Stimulated activated CD4-positive, alpha-beta T cell treated with anti-CD3 and anti-CD28 coated beads, Interleukin-4, amount 100 ng/mL, for 4 hours (primary cell): ENCODE measurements around the gene KIF26B.
"Not testable (repeated sequence)": the region's sequence is repeated elsewhere in the genome, so short reads cannot be mapped to it uniquely, and the experiment has no call there.

Source experiments
- DNase-seq, 2 experiments: peaks; one replicate each; pipeline ENCODE4 v3.0.0-alpha.2; 2020

The KIF26B gene

DNA sequence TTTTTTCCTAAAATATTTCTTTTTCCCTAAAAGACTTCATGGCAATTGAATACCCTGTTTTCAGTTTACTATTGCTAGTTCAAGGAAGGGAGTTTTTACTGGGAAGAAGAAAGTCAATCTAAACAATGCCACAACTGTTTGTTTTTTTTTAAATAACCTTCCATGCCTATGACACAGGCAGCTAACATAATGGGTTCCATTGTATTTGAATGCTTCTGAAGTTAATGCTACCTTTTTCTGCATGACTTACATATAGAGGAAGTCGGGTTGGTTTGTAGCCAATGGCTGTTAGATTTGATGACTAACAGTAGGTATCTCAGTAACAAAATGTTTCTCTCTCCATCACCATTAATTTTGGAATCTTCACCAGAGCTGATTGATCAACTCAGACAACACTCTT lies 134.0 kb downstream of the KIF26B start:
- DNase-seq, result no peak

DNA sequence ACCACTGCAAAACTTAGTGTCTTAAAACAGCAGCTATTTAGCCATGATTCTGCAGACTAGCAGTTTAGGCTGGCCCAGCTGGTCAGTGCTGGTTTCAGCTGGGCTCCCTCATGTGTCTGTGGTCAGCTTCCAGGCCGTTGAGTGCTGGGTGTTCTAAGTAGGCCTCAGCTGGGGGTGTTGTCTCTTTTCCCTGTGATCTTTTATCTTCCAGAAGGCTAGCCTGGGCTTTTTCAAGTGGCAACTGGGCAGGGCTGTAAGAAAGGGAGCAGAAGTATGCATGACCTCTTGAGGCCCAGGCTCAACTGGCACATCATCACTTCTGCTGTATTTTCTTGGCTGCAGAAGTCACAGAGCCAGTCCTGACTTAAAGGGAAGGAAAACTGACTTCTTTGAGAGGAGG lies 136.1 kb downstream of the KIF26B start:
- no peak for DNase-seq

DNA sequence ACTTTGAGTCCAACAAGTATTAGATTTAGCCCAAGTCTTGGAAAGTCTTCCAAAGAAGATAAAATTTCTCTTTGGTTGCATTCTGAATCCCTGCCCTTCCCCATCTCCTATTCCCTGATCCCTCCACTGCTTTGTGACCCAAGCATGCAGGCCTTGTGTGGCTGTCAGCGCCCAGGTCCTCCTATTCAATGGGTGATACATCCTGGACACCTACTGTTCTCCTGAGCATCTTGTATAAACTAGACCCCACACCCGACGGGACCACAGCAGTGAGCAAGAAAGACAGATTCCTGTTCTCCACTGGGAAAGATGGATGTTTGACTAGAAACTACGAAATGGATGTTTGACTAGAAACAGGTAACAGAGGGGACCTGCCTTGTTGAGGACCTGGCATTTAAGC lies 136.6 kb downstream of the KIF26B start:
- no peak for DNase-seq

DNA sequence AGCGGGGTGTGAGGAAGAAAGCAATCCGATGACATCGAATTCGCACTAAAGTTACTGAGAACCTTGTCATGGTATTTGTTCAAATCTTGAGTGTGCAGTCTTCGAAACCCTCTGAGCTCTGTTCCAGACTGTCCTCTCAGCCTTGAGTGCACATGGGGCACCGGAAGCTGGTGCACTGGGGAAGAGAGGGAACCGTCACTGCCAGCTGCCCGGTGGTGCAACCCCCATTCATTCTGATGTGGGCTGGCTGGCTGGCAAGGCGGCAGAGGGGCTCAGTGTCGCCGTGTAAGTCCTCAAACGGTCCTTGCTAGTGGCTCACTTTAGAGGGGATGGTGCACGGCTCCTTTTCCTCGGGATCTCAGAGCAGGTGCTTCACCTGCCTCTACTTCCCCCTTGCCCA lies 137.4 kb downstream of the KIF26B start:
- no peak for DNase-seq

DNA sequence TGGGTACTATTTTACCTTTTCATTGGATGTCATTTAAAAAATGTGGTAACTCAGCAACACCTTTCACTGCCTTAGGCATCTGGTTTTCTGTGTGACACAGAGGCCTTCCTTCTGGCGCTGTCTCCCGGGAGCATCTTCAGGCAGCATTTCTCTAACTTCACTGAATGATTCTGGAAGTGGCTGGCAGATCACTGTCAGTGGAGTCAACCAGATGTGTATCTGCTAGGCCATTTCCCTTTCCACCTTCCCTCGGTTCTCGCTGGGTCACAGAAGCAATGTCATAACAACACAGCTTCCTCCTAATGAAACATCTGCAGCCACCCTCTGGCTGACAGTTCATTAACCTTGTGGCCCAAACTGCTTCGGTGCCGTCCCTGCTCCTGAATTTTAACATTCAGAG lies 137.8 kb downstream of the KIF26B start:
- no peak for DNase-seq

DNA sequence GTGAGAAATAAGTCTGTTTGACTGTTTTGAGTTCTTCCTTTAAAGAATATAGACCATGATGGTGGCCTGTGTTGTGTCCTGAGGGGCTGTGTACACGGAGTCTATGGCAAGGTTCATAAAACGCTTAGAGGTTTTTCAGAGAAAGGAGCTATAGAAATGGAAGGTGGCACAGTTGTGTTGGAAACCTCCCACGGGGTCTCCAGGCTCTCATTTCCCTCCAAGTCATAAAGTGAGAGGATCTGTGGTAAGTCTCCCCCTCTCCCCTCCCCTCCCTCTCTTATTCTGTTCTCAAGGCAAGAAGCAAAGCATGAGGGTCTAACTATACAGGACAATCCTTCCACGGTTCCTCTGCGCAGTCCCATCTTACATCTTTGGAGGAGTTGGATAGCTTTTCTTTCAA lies 139.2 kb downstream of the KIF26B start:
- DNase-seq, result no peak

DNA sequence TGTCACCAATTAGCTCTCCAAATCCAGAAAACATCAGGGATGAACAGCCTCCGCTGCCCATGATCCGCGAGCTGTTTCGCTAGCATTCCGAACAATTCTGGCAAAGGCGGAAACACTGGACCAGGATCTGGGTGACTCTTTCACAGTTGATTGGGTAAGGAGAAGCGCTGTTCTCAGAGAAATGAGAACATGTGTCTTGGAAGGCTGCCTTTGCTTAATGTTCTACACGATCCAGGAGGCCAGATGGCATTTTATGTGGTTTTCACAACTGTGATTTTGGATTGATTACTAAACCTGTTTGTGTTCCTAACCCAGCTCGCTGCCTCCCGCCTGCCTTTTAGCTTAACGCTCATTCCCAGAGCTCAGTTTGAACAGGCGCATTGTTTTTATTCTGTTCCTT lies 144.0 kb downstream of the KIF26B start:
- DNase-seq, result no peak

DNA sequence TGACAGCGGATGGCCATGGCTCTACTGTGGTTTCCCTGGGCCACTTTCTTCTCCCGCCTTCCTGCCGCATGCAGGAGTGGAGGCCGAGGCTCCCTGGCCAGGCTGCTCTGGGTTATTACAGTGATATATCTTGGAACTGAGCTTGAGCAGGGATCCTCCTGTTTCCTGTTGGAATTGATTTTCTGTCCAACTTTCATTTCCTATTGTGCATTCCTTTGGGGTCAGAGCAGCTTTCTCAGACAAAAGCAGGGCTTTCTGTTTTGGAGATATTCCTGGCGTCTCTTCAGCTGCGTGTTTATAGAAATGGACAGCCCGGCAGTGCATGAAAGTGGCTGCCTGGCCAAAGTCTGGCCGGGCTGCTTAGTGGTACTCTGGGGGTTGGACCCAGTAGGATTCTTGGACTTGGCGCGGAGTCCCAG lies 146.4 kb downstream of the KIF26B start:
- no peak for DNase-seq

DNA sequence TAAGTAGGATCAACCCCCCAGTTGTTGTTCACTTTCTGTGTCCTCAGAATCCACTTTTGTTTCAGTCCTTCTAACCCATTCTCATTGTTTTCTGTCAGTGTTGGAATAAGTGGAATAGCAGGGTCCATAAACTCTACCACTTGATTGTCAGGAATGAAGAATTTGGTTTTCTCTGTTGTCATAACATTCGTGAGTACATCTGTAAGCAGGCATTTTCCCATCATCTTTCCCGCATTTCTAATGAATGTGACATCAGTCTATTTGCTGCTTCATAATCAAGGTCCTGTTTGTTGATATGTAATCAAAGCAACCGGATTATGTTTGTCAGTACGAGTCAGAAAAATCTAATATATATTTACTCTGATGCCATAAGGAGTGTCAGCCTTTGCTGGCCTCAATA lies 147.1 kb downstream of the KIF26B start:
- no peak for DNase-seq

DNA sequence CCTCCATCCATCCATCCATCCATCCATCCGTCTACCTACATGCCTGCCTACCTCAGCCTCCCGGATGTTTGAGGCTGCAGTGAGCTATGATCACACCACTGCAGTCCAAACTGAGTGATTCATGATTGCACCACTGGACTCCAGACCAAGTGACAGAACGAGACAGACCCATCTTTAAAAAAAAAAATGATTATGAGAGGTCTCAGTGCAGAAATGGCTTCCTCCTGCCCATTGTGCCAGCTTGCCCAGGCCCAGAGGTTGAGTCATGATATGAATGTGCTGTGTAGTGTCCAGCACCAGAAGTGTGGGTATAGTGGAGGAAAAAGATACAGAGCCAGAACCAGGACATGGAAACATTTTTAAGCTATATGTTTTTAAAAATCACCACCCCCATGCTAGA lies 149.9 kb downstream of the KIF26B start:
- DNase-seq, result no peak

DNA sequence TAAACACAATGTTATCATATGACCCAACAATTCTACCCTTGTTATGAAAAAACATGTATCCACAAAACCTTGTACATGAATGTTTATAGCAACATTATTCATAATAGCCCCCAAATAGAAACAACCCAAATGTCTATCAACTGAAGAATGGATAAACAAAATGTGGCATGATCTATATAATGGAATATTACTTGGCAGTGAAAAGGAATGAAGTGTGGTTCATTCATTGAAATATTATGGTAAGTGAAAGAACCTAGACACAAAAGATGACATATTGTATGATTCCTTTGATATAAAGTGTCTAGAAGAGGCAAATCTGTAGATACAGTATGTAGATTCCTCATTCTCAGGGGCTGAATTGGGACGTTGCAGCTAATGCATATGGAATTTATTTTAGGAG lies 151.2 kb downstream of the KIF26B start:
- no peak for DNase-seq

DNA sequence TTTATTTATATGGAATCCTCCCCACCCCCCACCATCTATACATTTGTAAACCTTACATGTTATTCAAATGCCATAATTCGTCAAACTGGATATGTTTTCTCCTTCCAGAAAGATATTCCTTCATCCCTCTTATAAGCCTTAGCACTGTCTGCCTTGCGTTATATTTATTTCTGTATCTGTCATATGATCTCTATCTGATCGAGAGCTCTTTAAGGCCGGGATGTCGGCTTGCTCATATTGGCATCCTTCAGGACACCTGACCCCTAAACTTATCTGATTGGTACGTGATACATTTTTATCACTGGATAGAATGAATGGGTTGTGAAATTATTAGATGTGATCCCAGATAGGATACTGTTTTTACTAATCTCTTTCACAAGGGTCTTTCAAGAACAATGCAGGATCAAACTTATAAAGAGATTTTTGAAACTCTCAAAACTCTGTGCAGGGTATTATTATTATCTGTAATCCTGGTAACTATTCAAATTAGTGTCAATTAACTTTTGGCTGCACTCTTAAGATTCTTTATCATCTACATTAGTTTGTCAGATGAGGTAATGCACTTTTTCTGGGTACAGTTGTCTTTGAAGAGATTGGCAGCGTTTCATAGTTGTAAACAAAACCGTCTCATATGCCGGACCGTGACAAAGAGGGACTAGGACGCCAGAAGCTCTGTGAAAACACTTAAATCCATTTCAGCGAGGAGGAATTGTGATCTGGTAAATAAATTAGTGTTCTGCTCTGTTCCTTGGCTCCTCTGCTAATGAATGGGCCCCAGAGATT lies 152.0 kb downstream of the KIF26B start:
- DNase-seq, result no peak

DNA sequence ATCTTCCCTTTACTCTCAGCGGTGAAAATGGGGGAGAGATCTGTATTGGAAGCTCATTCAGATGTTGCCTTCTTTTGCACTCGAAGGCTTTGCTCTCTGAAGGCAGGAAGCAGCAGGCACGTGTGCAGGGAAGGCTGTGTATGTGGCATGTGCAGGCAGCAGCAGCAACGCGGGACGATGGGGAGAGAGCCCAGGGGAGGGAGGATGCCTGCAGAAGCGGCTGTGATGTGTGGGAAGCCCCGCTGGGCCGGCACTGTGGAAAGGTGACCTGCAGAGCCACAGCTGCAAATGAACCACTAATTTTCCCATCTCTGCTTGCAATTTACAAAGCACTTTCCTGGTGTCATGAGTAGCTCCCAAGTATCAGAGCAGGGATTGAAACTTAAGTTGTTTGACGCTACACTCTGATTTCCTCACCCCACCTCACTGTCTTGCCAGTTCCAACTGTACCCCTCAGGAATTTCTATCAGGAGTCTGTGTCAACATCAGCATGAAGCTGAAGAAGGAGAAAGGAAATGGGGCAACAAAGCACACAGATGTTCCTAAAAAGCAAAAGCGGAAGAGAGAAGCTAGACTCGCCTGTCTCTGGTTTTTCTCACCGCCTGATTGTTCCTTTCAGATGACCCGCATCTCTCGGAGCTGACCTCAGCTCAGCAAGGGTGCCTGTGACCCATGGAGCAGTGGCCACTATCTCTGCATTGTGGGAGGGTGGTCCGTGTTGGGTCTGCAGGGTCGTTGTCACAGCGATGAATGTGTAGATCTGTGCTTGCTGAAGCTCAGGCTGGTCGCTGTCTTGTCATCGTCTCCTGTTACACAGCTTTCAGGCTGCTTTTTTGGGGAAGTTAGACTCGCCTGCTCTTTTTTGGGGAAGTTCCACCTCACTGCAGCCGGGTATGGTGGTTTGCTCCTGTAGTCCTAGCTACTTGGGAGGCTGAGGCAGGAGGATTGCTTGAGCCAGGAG lies 156.1 kb downstream of the KIF26B start:
- DNase-seq, result no peak

DNA sequence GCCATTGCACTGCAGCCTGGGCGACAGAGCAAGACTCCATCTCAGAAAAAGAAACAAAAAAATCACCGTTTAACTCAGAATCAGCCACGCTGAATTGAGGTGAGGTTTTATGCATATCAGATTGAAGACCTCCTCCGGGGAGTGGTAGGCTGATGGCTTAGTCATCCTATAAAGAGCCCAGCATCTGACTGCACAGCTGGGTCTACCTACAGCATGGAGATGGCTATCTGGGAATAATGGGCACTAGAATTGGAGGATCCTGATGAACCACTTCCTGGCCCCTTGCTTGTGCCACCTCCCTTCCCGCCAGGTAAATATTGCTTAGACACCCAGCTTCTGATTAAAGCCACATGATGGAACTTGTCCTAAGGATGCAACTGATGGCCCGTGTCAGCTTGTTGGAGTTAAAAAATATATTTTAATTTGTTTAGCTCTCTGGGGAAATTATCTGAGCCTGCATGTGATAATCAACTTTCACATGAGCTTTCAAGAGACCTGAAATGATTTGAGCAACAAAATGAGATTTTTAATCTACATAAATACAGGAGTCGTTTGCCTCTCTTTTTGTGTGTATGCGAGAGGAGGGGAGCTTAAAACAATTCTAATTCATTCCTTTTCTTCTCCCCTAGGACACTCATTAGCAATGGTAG lies 157.2 kb downstream of the KIF26B start:
- DNase-seq, result no peak

DNA sequence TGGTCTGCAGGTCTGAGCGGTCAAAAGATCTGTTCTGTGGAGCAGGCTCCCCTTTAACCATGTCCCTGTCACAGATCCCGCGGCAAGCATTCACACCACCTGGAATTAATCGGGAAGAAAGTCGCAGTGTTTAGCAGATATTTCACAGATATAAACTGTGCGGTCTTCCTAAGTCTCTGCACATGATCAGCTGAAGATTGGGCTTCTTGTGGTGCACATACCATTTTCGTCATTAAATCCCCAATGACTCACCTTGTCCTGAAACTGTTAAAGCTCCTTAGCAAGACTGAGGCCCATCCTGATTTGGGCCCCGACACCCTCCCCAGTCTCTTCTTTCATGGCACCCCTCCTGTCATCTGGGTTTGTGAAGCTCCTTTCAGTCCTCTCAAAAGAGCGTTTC lies 158.8 kb downstream of the KIF26B start:
- DNase-seq, result no peak

DNA sequence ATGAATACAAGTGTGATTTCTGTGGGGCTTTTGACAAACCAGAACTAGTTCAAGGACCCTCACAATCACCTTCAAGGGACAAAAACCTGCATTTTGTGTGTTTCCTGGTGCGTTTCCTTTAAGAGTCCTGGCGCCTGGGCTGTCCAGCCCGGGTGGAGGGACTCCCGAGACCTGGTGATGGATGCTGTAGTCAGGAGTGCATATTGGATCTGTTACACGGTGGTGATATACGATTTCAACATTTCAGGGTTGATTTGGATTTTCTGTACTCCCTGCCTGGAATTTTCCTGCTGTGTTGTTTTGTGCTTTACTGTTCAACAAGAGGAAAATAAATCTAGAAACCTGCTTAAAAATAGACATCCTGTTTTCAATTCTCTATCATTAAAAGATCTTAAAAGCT lies 162.0 kb downstream of the KIF26B start:
- no peak for DNase-seq

DNA sequence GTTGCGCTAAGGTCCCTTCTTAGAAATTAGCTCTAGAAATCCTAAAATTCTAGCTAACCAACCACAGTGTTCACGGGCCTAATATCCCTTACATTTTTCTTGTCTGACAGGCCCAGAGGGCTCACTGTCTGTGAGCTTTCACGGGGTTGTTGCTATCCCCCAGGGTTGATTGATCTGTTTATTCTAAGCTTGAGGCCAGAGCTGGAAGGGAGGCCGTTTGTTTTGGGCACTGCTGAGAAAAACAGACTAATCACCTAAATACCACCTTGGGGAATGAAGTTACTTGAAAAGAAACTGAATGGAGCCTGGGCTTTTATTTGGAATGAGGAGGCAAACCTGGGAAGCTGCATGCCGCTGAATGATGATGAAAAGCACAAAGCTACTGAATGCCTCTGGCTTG lies 162.4 kb downstream of the KIF26B start:
- no peak for DNase-seq

DNA sequence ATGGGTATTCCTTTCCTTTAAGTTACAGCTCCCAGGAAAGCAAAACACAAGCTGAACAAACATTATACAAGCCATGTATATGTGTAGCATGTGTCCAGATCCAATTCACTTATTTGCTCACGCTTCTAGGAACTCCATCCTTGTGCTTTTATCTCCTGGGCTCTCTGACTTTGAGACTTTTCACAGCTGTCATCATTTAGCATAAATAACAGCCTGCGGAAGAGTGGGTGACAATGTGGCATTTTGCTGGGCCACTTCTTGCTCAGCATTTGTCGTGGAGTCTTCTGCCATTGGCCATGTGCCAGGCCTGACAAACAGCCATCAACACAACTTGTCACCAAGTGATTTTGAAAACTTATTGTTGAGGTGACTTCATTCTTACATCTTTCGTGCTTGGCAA lies 164.3 kb downstream of the KIF26B start:
- no peak for DNase-seq

DNA sequence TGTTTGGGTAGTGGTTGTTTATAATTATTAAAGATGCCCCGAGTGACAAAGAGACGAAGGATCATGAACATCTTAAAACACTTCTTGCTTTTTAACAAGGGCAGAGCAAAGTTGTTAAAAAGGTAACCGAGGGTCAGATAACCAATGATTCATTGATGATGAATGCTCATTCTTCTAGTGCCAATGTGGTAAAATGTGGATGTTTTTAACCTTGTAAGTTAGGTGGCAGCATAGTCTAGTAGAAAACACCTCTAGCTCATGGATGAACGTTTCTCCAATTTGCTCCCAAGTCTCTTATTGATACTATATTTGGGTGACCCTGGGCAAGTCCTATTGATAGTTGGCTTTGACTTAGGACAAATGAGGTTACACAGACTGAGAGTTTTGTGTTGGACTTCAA lies 167.9 kb downstream of the KIF26B start:
- DNase-seq, result no peak

DNA sequence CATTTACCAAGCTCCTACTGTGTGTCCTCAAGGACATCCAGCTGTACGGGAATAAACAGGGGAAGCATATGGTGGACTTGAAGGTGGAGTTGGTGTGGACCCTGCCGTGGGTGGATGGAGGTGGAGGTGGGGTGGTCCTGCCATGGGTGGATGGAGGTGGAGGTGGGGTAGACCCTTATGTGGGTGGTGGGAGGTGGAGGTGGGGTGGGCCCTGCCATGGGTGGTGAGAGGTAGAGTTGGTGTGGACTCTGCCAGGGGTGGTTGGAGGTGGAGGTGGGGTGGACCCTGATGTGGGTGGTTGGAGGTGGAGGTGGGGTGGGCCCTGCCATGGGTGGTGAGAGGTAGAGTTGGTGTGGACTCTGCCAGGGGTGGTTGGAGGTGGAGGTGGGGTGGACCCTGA lies 169.0 kb downstream of the KIF26B start:
- DNase-seq, result not testable (repeated sequence)

DNA sequence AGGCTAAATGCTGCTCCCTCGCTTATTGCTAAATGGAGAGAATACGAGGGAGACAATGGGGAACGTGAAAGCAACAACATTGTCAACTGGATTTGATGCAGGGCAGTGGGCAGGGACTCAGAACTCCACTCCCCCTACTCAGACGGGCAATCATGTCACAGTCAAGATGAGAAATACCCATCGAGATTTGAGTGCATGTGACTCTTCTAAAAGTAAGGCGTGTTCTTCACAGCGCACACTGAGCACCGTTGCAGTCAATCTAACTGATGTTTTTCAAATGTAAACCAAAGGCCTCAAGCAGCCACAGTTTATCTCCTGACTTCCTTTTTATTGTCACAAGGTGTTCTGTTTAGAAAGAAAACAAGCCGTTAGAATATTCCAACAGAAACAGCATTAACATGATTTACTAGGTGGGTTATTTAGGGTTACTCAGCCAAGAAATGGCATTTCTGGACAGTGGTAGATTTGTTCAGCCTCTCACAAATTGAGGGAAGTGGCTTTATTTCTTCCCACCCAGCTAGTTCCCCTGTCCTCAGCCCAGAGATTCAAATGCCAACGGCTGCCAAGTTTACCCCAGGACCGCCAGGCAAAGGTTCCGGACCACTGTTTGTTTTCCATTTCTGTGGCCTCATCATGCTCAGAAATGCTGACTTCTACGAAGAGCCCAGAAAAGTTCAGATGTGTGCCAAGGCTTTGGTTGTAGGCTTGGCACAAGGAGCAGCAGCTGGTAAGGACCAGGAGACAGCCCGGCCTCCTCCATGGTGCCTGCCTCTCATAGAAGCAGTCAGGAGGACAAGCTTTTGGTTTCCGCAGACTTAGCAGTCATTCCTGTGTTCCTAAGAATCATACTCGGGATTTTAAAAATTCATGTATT lies 171.4 kb downstream of the KIF26B start:
- DNase-seq, result no peak

DNA sequence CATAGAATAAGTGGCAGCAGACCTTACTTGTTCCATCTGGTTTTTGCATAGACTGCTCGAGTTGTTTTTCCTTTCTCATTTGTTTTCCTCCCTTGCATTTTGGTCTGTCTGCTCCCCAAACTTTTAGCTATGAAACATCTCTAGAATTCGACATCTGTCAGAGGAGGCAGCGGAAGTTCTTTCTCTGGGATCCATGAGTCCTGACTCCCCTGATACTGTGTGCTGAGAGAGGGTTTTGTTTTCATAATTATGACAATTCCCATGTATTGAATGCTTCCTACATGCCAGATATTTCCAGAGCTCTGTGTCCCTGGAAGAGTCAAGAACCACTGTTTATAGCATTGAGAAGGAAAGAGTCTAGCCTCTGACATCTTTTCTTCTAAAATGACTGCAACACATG lies 172.6 kb downstream of the KIF26B start:
- DNase-seq, result no peak

DNA sequence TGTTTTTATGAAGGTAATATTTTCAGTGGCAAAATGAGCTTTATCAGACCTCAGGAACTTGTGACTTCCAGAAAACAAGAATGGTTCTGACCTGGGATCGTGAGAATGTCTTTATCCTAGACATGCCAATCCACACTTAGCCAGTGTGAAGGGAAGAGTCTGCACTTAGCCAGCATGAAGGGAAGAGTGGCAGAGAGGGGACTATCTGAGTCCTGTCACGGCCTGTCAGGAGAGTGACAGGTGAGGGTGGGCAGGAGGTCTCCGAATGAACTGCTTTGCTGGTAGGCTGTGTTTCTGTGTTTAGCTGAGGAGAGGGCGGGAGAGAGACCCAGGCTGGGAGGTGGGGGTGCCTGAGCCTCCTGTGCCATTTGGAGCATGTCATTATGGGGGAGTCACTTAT lies 173.1 kb downstream of the KIF26B start:
- no peak for DNase-seq
